DND-41 (cell line): ENCODE data around the gene SLC25A26.

Experiments used
- EZH2 ChIP-seq: IDR thresholded peaks from 3 replicates; pipeline ENCODE4 v1.6.1; 2012; ENCODE audit warnings: borderline replicate concordance, low read depth, mild to moderate bottlenecking, moderate library complexity, low read length, inconsistent platforms; ENCODE audit not compliant: severe bottlenecking
- TF ChIP-seq, protein P1 (sequence below): IDR thresholded peaks from 2 replicates; pipeline ENCODE4 v1.5.1; 2012; ENCODE audit warnings: borderline replicate concordance, low read length, moderate library complexity, mild to moderate bottlenecking; ENCODE audit not compliant: poor library complexity, severe bottlenecking; ENCODE audit errors: extremely low read depth

DNA sequence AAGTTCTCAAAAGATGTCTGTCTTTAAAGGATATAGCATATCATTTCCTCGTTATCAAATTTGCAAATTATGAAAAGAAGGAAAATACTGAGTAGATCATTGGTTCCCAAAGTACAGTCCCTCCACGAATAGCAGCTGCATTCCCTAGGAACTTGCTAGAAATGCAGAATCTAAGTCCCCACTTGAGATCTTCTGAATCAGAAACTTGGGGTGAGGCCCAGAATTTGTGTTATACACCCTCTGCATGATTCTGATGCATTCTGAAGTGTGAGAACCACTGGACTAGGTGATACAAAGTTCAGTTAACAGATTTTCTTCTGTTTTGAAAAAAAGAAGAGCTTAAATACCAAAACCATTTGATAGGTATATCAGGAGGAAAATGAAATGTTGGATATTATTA is 77.1 kb downstream of the SLC25A26 start:
- TF ChIP-seq, protein P1, sequence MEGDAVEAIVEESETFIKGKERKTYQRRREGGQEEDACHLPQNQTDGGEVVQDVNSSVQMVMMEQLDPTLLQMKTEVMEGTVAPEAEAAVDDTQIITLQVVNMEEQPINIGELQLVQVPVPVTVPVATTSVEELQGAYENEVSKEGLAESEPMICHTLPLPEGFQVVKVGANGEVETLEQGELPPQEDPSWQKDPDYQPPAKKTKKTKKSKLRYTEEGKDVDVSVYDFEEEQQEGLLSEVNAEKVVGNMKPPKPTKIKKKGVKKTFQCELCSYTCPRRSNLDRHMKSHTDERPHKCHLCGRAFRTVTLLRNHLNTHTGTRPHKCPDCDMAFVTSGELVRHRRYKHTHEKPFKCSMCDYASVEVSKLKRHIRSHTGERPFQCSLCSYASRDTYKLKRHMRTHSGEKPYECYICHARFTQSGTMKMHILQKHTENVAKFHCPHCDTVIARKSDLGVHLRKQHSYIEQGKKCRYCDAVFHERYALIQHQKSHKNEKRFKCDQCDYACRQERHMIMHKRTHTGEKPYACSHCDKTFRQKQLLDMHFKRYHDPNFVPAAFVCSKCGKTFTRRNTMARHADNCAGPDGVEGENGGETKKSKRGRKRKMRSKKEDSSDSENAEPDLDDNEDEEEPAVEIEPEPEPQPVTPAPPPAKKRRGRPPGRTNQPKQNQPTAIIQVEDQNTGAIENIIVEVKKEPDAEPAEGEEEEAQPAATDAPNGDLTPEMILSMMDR: no peak
- TF ChIP-seq EZH2: no peak
